ENCODE measurements around the gene SMARCE1. TPM values are rescaled to one million over a fixed set of nuclear protein-coding genes. Genes with fewer than 3 reads are reported as not detected.

SMARCE1 gene
- polyA plus RNA-seq, 1 donor (not counting 4 experiments of a cell fraction or from before 2014, with no cell fraction given), result 60.6 TPM

- Histone ChIP-seq H3K9me1 (ENCODE audit: control insufficient read depth, extremely low read depth, insufficient read depth, low read length) (no peaks in the 10 kb centered on the region), H4K20me1 (ENCODE audit: control insufficient read depth, extremely low read depth, insufficient read depth, low read length) (no peaks in the 10 kb centered on the region), H3K4me3 (ENCODE audit: control insufficient read depth in 2 of 3, extremely low read depth in 1 of 3, insufficient read depth in 2 of 3, low read depth in 1 of 3, low read length in 3 of 3) (no peak overlapping the region), H3K36me3 (ENCODE audit: control insufficient read depth in 2 of 2, extremely low read depth in 1 of 2, insufficient read depth in 2 of 2, low read length in 2 of 2) (no peaks in the 10 kb centered on the region), H3K79me2 (ENCODE audit: control insufficient read depth, insufficient read depth, low read length) (no peaks in the 10 kb centered on the region), H3K9me3 (ENCODE audit: control insufficient read depth, low read depth, low read length) (no peaks in the 10 kb centered on the region), H3K9ac (ENCODE audit: control insufficient read depth, extremely low read depth, insufficient read depth, low read length) (no peak overlapping the region), H3K4me1 (ENCODE audit: control insufficient read depth, extremely low read depth, insufficient read depth, low read length) (no peaks in the 10 kb centered on the region), H3K27ac (ENCODE audit: control insufficient read depth, insufficient read depth, low read length) (no peak overlapping the region), H3K27me3 (ENCODE audit: control insufficient read depth, extremely low read depth, insufficient read depth, low read length) (peaks cover 2% of the 10 kb centered on the region), H2AFZ (ENCODE audit: control insufficient read depth, low read length) (no peak overlapping the region), H3K4me2 (ENCODE audit: control insufficient read depth, extremely low read depth, insufficient read depth, low read depth, low read length) (no peak overlapping the region)
- DNase-seq (ENCODE audit: low read depth, low spot score) (no peak), FAIRE-seq (no peak)
- TF ChIP-seq CTCF (optimal IDR thresholded peaks at IDR 0.05 in 1 of 3, IDR thresholded peaks at IDR 0.05 in 1 of 3, conservative IDR thresholded peaks at IDR 0.05 in 1 of 3; ENCODE audit: extremely low read depth in 1 of 3, insufficient read depth in 2 of 3, low read length in 3 of 3), result no peak
- TF ChIP-seq EZH2 (IDR thresholded peaks at IDR 0.05; ENCODE audit: low read length), result no peak
- dilution Hi-C loops (cut with MboI; ENCODE audit: extremely low pct_ligation_motif_present, low sequenced_read_pairs), result no loop called here
These were observed 38.6 kb upstream of the SMARCE1 start for GRCh38 chr17:40686192-40686591.

GRCh38 chr17:40680998-40681397 lies 33.4 kb upstream of the SMARCE1 start:
- no peaks in the 10 kb centered on the region for H4K20me1 ChIP-seq (ENCODE audit: control insufficient read depth, extremely low read depth, insufficient read depth, low read length)
- no peak overlapping the region for H3K4me3 ChIP-seq (ENCODE audit: control insufficient read depth in 2 of 3, extremely low read depth in 1 of 3, insufficient read depth in 2 of 3, low read depth in 1 of 3, low read length in 3 of 3)
- TF ChIP-seq CTCF (optimal IDR thresholded peaks at IDR 0.05 in 1 of 3, IDR thresholded peaks at IDR 0.05 in 1 of 3, conservative IDR thresholded peaks at IDR 0.05 in 1 of 3; ENCODE audit: extremely low read depth in 1 of 3, insufficient read depth in 2 of 3, low read length in 3 of 3), result no peak
- TF ChIP-seq EZH2 (IDR thresholded peaks at IDR 0.05; ENCODE audit: low read length), result no peak
- H3K4me1 ChIP-seq (ENCODE audit: control insufficient read depth, extremely low read depth, insufficient read depth, low read length), result peaks cover 6% of the 10 kb centered on the region
- no peak overlapping the region for H3K4me2 ChIP-seq (ENCODE audit: control insufficient read depth, extremely low read depth, insufficient read depth, low read depth, low read length)
- no peak overlapping the region for H2AFZ ChIP-seq (ENCODE audit: control insufficient read depth, low read length)
- H3K9ac ChIP-seq (ENCODE audit: control insufficient read depth, extremely low read depth, insufficient read depth, low read length), result no peak overlapping the region
- no peak for FAIRE-seq
- DNase-seq (ENCODE audit: low read depth, low spot score), result no peak
- dilution Hi-C loops (cut with MboI; ENCODE audit: extremely low pct_ligation_motif_present, low sequenced_read_pairs), result no loop called here
- no peaks in the 10 kb centered on the region for H3K79me2 ChIP-seq (ENCODE audit: control insufficient read depth, insufficient read depth, low read length)
- H3K9me1 ChIP-seq (ENCODE audit: control insufficient read depth, extremely low read depth, insufficient read depth, low read length), result no peaks in the 10 kb centered on the region
- no peaks in the 10 kb centered on the region for H3K36me3 ChIP-seq (ENCODE audit: control insufficient read depth in 2 of 2, extremely low read depth in 1 of 2, insufficient read depth in 2 of 2, low read length in 2 of 2)
- H3K27ac ChIP-seq (ENCODE audit: control insufficient read depth, insufficient read depth, low read length), result no peak overlapping the region
- H3K27me3 ChIP-seq (ENCODE audit: control insufficient read depth, extremely low read depth, insufficient read depth, low read length), result peaks cover 11% of the 10 kb centered on the region
- H3K9me3 ChIP-seq (ENCODE audit: control insufficient read depth, low read depth, low read length), result no peaks in the 10 kb centered on the region
